Thyroid gland (tissue), 4 donors: Measurements from ENCODE around the gene ARHGAP15. TPM values are rescaled to one million over a fixed set of nuclear protein-coding genes. Genes with fewer than 3 reads are reported as not detected.
A peak's percentile ranks its signal among the peaks of the same experiment; 100 is the strongest.

Experiments
- DNase-seq, 2 donors: peaks; one replicate each; pipeline ENCODE4 v3.0.0-alpha.2; 2019
- H3K27ac ChIP-seq, 3 donors: fragments of 200-600 bp; sonication (generic); 1 replicate in 2 of 3; 2 replicates in 1 of 3; pipeline ENCODE4 v1.5.1; 2016 to 2019; ENCODE audit warnings: mild to moderate bottlenecking in 1 of 3, moderate library complexity in 1 of 3
- H3K27me3 ChIP-seq: fragments of 200-600 bp; sonication (generic); one replicate; pipeline ENCODE4 v1.5.1; 2019
- H3K36me3 ChIP-seq, 2 donors: fragments of 200-600 bp; sonication (generic); one replicate each; pipeline ENCODE4 v1.5.1; 2016 to 2019
- H3K4me1 ChIP-seq, 2 donors: fragments of 200-600 bp; sonication (generic); one replicate each; pipeline ENCODE4 v1.5.1; 2017 to 2019
- H3K4me3 ChIP-seq, 3 donors: fragments of 200-600 bp; sonication (generic); replicated peaks in 1 of 3; 1 replicate in 2 of 3; 2 replicates in 1 of 3; pipeline ENCODE4 v1.5.1; 2016; ENCODE audit warnings: mild to moderate bottlenecking in 1 of 3
- H3K9me3 ChIP-seq: fragments of 200-600 bp; sonication (generic); one replicate; pipeline ENCODE4 v1.5.1; 2017
- CTCF ChIP-seq, 6 experiments: fragments of 200-600 bp in 3 of 6; fragments of 450-650 bp in 3 of 6; sonication (generic) in 3 of 6; IDR thresholded peaks; one replicate each; pipeline ENCODE4 v1.5.1; 2016 to 2019; ENCODE audit warnings: antibody characterized with exemption in 6 of 6, mild to moderate bottlenecking in 2 of 6, inconsistent platforms in 1 of 6, moderate library complexity in 1 of 6
- POLR2A ChIP-seq, 2 donors: fragments of 450-650 bp; IDR thresholded peaks; one replicate each; pipeline ENCODE4 v1.6.1; 2017; ENCODE audit warnings: antibody characterized with exemption in 2 of 2, mild to moderate bottlenecking in 2 of 2, moderate library complexity in 1 of 2
- WGBS, 2 donors: methylation state at CpG; one replicate each; pipeline ENCODE4 v1.1.5; 2017; 5-methylcytosine and 5-hydroxymethylcytosine counted together
- intact Hi-C: fragments of 100-400 bp; cut with DNase I; formaldehyde crosslinking; loops from one replicate; pipeline ENCODE4 v1.15.1; 2023
- total RNA-seq, 4 donors: library from RNA; depleted of rRNA; stranded (reverse); fragments of >200 nt; gene quantifications; one replicate each; pipeline ENCODE4 v1.2.3, GENCODE V29; 2016

ARHGAP15 gene
- total RNA-seq, 4 donors from 2014 or later: 9.8 to 24.4 (median 11.9) TPM

DNA sequence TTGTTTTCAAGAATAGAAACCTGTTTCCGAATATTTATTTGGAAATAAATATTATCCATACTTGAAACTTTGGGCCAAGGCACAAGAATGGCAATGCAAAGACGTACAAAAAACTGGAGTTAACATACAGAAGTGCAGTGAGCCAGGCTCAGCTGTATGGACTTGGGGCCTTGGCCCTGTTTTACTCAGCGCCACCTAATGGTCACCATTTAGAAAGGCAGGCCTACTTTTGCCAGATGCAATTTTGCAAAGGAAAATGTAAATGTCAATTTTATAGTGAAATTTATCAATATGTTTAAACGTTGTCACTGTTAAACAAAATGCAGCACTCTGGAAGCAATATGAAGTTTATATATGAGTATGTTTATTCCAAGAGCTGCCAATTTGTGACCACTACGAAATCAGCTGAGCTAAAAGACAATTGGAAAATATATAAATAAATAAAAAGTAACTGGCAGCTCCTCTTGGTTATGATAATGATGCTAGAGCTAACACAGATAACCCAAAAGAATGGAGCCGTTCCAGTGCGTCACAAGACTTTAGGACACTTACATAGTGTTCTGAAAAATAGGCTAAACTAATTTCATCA is 155.0 kb downstream of the ARHGAP15 start:
- peaks cover 5 to 6% of the 10 kb centered on the region in 2 donors for H3K4me1 ChIP-seq
- peak in 1 of 2 donors; percentile 4 for DNase-seq
- H3K27ac ChIP-seq: no peak overlapping the region
- intact Hi-C loops: no loop called here
- WGBS, 2 donors: 53 to 56% methylated on average over 7 of the region's 7 CpGs
- no peaks in the 10 kb centered on the region for H3K27me3 ChIP-seq
- H3K9me3 ChIP-seq: no peaks in the 10 kb centered on the region
- H3K4me3 ChIP-seq: no peak overlapping the region
- TF ChIP-seq POLR2A (IDR thresholded peaks at IDR 0.05) (no peak), CTCF (IDR thresholded peaks at IDR 0.05) (peak in 5 of 6 experiments; percentile 17 to 73 (median 42))
- H3K36me3 ChIP-seq: no peaks in the 10 kb centered on the region

DNA sequence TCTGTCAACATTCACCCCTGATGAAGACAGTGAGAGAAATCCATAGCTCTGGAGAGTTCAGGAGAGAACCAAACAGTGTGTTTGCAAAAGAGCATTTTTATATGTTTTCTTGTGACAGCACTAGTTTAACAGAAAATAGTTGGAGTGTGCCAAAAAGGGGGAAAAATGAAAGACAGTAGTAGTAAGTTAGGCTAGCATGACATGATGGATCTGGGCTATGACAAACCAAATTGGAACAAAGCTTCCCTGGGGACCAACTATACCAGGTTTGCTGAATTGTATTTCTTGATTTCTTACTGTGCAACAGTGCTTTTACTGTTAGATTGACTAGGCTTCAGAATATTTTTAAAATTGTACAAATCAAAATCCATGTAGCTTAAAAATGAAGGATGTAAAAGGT is 159.8 kb downstream of the ARHGAP15 start:
- Histone ChIP-seq H3K4me1 (no peaks in the 10 kb centered on the region), H3K27ac (no peak overlapping the region), H3K9me3 (no peaks in the 10 kb centered on the region), H3K4me3 (no peak overlapping the region), H3K27me3 (no peaks in the 10 kb centered on the region), H3K36me3 (no peaks in the 10 kb centered on the region)
- intact Hi-C loops: no loop called here
- TF ChIP-seq CTCF (IDR thresholded peaks at IDR 0.05) (no peak), POLR2A (IDR thresholded peaks at IDR 0.05) (no peak)
- DNase-seq: no peak

DNA sequence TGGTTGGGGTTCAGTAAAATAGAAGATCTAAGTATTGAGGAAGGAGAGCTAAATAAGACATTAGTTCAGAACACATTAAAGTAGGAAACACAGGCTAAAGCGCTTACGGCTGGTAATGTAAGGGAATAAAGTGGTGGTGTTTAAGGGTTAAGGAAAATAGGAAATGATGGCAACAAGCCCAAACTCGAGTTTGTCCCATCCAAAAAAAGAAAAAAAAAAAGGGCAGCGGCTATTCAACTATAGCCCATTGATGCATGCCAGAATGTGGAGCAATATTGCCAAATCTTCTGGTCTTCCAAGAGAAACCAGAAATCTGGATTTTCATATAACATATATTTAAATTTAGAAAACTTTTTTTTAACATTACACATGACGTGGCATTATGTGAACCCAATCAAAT is 161.0 kb downstream of the ARHGAP15 start:
- TF ChIP-seq POLR2A (IDR thresholded peaks at IDR 0.05): no peak
- no peak for TF ChIP-seq CTCF (IDR thresholded peaks at IDR 0.05)
- no peak overlapping the region for H3K27ac ChIP-seq

GRCh38 chr2:143294068-143294467 is 164.8 kb downstream of the ARHGAP15 start:
- no peaks in the 10 kb centered on the region for H3K36me3 ChIP-seq
- no peaks in the 10 kb centered on the region for H3K4me1 ChIP-seq
- H3K4me3 ChIP-seq: no peak overlapping the region
- WGBS, 2 donors: 100% methylated on average over 1 of the region's 1 CpG
- intact Hi-C loops: no loop called here
- H3K9me3 ChIP-seq: no peaks in the 10 kb centered on the region
- TF ChIP-seq CTCF (IDR thresholded peaks at IDR 0.05) (no peak), POLR2A (IDR thresholded peaks at IDR 0.05) (no peak)
- DNase-seq: no peak
- no peak overlapping the region for H3K27ac ChIP-seq
- H3K27me3 ChIP-seq: no peaks in the 10 kb centered on the region

More for the DNA sequence above, 161.0 kb downstream of the ARHGAP15 start:
- no peak for DNase-seq
- H3K4me3 ChIP-seq: no peak overlapping the region
- no peaks in the 10 kb centered on the region for H3K36me3 ChIP-seq
- 58 to 63% methylated on average over 5 of the region's 5 CpGs for WGBS, 2 donors
- H3K9me3 ChIP-seq: no peaks in the 10 kb centered on the region
- no peaks in the 10 kb centered on the region for H3K27me3 ChIP-seq
- no peaks in the 10 kb centered on the region for H3K4me1 ChIP-seq
- intact Hi-C loops: no loop called here

GRCh38 chr2:143296089-143296488 is 166.9 kb downstream of the ARHGAP15 start:
- Histone ChIP-seq H3K4me1 (no peaks in the 10 kb centered on the region), H3K27me3 (no peaks in the 10 kb centered on the region), H3K4me3 (no peak overlapping the region), H3K9me3 (no peaks in the 10 kb centered on the region), H3K27ac (no peak overlapping the region), H3K36me3 (no peaks in the 10 kb centered on the region)
- intact Hi-C loops: no loop called here
- WGBS, 2 donors: 83 to 84% methylated on average over 3 of the region's 3 CpGs
- TF ChIP-seq CTCF (IDR thresholded peaks at IDR 0.05) (no peak), POLR2A (IDR thresholded peaks at IDR 0.05) (no peak)
- no peak for DNase-seq
